Colonic mucosa (tissue), 4 donors: ENCODE results near the gene COL6A3. TPM values are rescaled to one million over a fixed set of nuclear protein-coding genes. Genes with fewer than 3 reads are reported as not detected.
A peak's percentile ranks its signal among the peaks of the same experiment; 100 is the strongest.

Source experiments
- DNase-seq: peaks from one replicate; pipeline ENCODE4 v3.0.0-alpha.2; 2020
- H3K27ac ChIP-seq: fragments of 200-600 bp; one replicate; pipeline ENCODE4 v1.8.0; 2021
- H3K27me3 ChIP-seq: fragments of 200-600 bp; one replicate; pipeline ENCODE4 v1.8.0; 2021
- H3K36me3 ChIP-seq: fragments of 200-600 bp; one replicate; pipeline ENCODE4 v1.8.0; 2021
- H3K4me1 ChIP-seq: fragments of 200-600 bp; one replicate; pipeline ENCODE4 v1.8.0; 2021; ENCODE audit warnings: mild to moderate bottlenecking
- H3K4me3 ChIP-seq: fragments of 200-600 bp; one replicate; pipeline ENCODE4 v1.8.0; 2021
- H3K9ac ChIP-seq, 2 donors: one replicate each; pipeline ENCODE4 v1.7.0; 2013; ENCODE audit warnings: control low read depth in 2 of 2, low read depth in 2 of 2, low read length in 2 of 2
- H3K9me3 ChIP-seq: fragments of 200-600 bp; one replicate; pipeline ENCODE4 v1.8.0; 2021
- intact Hi-C: fragments of 100-400 bp; cut with DNase I; formaldehyde crosslinking; loops from one replicate; pipeline ENCODE4 v1.14.1; 2022
- total RNA-seq, 2 donors: library from RNA; stranded (reverse); fragmentation: NEBNext Ultra II Directional in 1 of 2; extraction: Animal tissue kit (Norgen Biotek cat#: 25700) in 1 of 2; gene quantifications; one replicate each; pipeline ENCODE4 v1.2.1, GENCODE V29; 2021
- TF ChIP-seq, protein P1 (sequence below): fragments of 200-600 bp; IDR thresholded peaks from one replicate; pipeline ENCODE4 v1.8.0; 2022; ENCODE audit warnings: antibody characterized with exemption, mild to moderate bottlenecking
- donor health status: healthy.
- donor health status: DM: no; HTN: no; CAD: no.
- donor health status: DM: no; HTN: no; CAD: no.

COL6A3 gene
- total RNA-seq, 2 donors from 2014 or later: 28.4 to 80.9 TPM

DNA sequence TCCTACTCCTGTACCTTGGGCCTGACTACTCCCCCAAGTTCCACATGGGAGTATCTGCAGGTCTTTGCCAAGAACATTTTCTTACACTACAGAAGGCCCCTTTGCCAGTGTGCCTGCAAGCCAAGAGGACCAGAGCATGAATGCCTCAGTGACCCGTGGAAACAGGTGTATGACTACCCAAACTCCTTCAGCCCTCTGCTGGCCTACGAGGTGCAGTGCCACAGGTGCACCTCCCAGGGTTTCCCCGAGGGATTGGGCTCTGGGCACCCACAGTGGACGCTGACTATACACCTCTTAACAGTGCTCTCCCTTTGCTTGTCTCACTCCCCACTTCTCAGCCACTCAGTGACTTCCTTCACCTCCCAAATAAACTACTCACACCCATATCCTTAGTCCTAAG lies 91.4 kb downstream of the COL6A3 start:
- H3K9ac ChIP-seq: no peak overlapping the region
- intact Hi-C loops: no loop called here
- no peak for DNase-seq
- no peak overlapping the region for H3K4me3 ChIP-seq
- no peaks in the 10 kb centered on the region for H3K27me3 ChIP-seq
- H3K4me1 ChIP-seq: no peaks in the 10 kb centered on the region
- no peak overlapping the region for H3K27ac ChIP-seq
- TF ChIP-seq, protein P1, sequence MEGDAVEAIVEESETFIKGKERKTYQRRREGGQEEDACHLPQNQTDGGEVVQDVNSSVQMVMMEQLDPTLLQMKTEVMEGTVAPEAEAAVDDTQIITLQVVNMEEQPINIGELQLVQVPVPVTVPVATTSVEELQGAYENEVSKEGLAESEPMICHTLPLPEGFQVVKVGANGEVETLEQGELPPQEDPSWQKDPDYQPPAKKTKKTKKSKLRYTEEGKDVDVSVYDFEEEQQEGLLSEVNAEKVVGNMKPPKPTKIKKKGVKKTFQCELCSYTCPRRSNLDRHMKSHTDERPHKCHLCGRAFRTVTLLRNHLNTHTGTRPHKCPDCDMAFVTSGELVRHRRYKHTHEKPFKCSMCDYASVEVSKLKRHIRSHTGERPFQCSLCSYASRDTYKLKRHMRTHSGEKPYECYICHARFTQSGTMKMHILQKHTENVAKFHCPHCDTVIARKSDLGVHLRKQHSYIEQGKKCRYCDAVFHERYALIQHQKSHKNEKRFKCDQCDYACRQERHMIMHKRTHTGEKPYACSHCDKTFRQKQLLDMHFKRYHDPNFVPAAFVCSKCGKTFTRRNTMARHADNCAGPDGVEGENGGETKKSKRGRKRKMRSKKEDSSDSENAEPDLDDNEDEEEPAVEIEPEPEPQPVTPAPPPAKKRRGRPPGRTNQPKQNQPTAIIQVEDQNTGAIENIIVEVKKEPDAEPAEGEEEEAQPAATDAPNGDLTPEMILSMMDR: peak; percentile 38
- no peaks in the 10 kb centered on the region for H3K36me3 ChIP-seq
- no peaks in the 10 kb centered on the region for H3K9me3 ChIP-seq

DNA sequence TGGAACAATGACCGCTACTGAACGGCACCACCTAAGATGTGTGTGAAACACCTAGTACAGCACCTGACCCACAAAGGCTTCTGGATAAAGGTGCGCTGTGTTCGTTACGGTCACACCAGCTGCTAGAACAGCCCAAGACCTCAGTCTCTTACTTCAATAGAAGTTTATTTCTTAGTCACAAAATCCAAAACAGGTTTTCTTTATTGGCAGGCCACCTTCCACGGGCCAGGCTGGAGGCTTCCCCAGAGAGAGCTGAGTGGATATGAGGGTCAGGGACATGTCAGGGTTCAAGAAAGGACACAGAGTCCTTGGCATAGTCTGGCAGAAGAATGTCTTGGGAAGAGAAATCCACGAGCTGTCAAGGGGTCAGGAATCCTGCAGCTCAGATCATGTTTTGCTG lies 92.2 kb downstream of the COL6A3 start:
- Histone ChIP-seq H3K9ac (no peak overlapping the region), H3K27me3 (no peaks in the 10 kb centered on the region), H3K4me1 (no peaks in the 10 kb centered on the region), H3K36me3 (no peaks in the 10 kb centered on the region), H3K27ac (no peak overlapping the region), H3K4me3 (no peak overlapping the region), H3K9me3 (no peaks in the 10 kb centered on the region)
- DNase-seq: no peak
- TF ChIP-seq, protein P1: no peak
- intact Hi-C loops: no loop called here

DNA sequence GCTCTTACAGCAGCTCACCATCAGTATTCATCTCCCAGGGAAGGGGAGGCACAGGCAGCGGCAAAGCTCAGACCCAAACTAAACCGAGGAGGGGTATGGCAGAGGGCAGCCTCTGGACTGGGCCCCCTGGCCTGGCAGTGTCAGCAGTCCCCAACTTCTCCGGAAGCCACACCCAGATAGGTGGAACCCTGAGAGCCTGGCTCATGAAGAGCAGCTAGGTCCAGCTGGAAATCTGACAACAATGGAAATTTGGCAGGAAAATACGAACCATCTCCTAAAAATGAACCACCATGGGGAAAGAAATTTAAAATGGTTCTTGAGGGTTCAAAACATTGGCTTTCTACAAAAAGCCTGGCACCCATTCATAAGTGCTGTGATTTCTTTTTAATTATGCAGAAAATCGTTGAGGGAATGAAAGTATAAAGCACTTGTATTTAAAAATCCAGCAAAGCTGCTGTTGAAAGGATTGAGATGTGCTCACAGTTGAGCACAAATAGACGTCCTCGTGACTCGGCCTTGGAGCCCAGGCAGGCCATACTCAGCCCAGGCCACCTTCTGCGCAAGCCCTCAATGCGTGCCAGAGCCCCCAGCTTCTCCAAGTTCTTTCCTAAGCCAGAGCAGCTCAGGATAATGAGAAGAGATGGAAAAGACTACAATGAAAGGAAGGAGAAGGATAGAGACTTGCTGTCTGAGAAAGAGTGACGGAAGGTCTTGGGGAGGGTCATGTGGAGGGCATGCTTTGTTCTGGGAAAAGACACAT lies 93.0 kb downstream of the COL6A3 start:
- no peaks in the 10 kb centered on the region for H3K9me3 ChIP-seq
- H3K4me1 ChIP-seq: no peaks in the 10 kb centered on the region
- no peak overlapping the region for H3K27ac ChIP-seq
- no peaks in the 10 kb centered on the region for H3K36me3 ChIP-seq
- no peak for DNase-seq
- H3K27me3 ChIP-seq: no peaks in the 10 kb centered on the region
- TF ChIP-seq, protein P1: no peak
- no peak overlapping the region for H3K9ac ChIP-seq
- H3K4me3 ChIP-seq: no peak overlapping the region
- intact Hi-C loops: no loop called here

DNA sequence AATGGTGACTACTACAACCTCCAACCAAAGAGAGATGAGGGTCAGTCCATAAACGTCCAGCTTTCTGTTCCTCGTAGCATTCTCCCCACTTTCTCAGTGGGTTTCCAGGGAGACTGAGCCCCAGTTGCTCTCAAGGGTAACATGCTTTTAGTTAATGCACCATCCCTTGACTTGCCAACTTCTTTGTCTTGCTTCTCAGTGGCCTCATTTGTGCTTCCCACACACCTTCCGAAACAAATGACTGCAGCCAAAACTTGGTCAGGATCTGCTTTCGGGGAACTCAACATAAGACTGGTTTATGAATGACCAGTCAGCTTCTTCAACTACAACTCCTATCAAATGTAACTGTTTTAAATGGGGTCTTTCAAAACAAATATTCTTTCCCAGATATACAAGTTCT lies 94.1 kb downstream of the COL6A3 start:
- Histone ChIP-seq H3K4me3 (no peak overlapping the region), H3K9ac (no peak overlapping the region), H3K36me3 (no peaks in the 10 kb centered on the region), H3K27me3 (no peaks in the 10 kb centered on the region), H3K9me3 (no peaks in the 10 kb centered on the region), H3K27ac (no peak overlapping the region), H3K4me1 (no peaks in the 10 kb centered on the region)
- intact Hi-C loops: no loop called here
- TF ChIP-seq, protein P1: no peak
- no peak for DNase-seq

DNA sequence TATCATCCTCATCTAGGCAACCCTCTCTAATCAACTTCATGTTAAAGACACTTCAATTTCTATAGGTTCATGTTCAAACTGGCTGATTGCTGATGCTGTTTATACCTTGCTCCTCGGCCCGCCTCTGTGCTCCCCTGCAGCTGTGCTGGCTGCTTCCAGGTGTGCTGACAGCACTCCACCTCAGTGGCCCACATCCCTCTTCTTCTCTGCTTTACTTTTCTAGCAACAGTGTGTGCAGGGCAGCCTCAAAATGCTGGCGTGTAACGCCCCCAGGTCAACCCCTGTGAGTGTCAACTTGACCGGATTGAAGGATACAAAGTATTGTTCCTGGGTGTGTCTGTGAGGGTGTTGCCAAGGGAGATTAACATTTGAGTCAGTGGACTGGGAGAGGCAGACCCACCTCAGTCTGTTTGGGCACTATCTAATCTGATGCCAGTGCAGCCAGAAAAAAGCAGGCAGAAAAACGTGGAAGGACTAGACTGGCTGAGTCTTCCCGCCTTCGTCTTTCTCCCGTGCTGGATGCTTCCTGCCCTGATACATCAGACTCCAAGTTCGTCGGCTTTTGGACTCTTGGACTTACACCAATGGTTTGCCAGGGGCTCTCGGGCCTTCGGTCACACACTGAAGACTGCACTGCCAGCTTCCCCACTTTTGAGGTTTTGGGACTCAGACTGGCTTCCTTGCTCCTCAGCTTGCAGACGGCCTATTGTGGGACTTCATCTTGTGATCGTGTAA lies 94.7 kb downstream of the COL6A3 start:
- TF ChIP-seq, protein P1: no peak
- no peak for DNase-seq
- no peaks in the 10 kb centered on the region for H3K9me3 ChIP-seq
- no peak overlapping the region for H3K27ac ChIP-seq
- no peak overlapping the region for H3K9ac ChIP-seq
- intact Hi-C loops: no loop called here
- H3K4me1 ChIP-seq: no peaks in the 10 kb centered on the region
- no peaks in the 10 kb centered on the region for H3K27me3 ChIP-seq
- H3K36me3 ChIP-seq: no peaks in the 10 kb centered on the region
- H3K4me3 ChIP-seq: no peak overlapping the region
